ENCODE results near the gene MRPS18C.
"Not testable (repeated sequence)": the region's sequence is repeated elsewhere in the genome, so short reads cannot be mapped to it uniquely, and the experiment has no call there.

Gene MRPS18C

GRCh38 chr4:83489711-83490326 lies 34.0 kb downstream of the MRPS18C start:
- no peak for TF ChIP-seq CTCF (IDR thresholded peaks at IDR 0.05; ENCODE audit: insufficient read depth, low read length, missing control alignments)
- ChIA-PET CTCF (interaction anchor here (1.1 to 1.4 kb wide), 4 partner anchors 9 to 154 kb away, joined by 3 to 5 read pairs (median 4); no protein-coding TSS in a partner anchor), POLR2A (no interaction called here)
- no peak overlapping the region for H3K4me3 ChIP-seq (ENCODE audit: low read depth, low read length)
- DNase-seq (ENCODE audit: low read depth, low spot score), result no peak

- no peak for DNase-seq (ENCODE audit: low read depth, low spot score)
- ChIA-PET POLR2A (no interaction called here), CTCF (interaction anchor here (0.7 to 2.0 kb wide), 9 partner anchors 18 to 862 kb away, joined by 3 to 10 read pairs (median 3); no protein-coding TSS in a partner anchor)
- no peak overlapping the region for H3K4me3 ChIP-seq (ENCODE audit: low read depth, low read length)
- peak; percentile 70 for TF ChIP-seq CTCF (IDR thresholded peaks at IDR 0.05; ENCODE audit: insufficient read depth, low read length, missing control alignments)
Measured at GRCh38 chr4:83490876-83491450, 35.1 kb downstream of the MRPS18C start.

- H3K4me3 ChIP-seq (ENCODE audit: low read depth, low read length); DNase-seq (ENCODE audit: low read depth, low spot score); POLR2A ChIA-PET: not testable (repeated sequence)
- CTCF ChIA-PET, result interaction anchor here (1.2 to 3.4 kb wide), 3 partner anchors 14 to 149 kb away, joined by 3 to 21 read pairs (median 19); no protein-coding TSS in a partner anchor
Measured at GRCh38 chr4:83496085-83496917, 40.4 kb downstream of the MRPS18C start.

- no peak for TF ChIP-seq CTCF (IDR thresholded peaks at IDR 0.05; ENCODE audit: insufficient read depth, low read length, missing control alignments)
- DNase-seq (ENCODE audit: low read depth, low spot score), result no peak
- H3K4me3 ChIP-seq (ENCODE audit: low read depth, low read length), result no peak overlapping the region
- CTCF ChIA-PET, result interaction anchor here (0.9 to 3.4 kb wide), 5 partner anchors 8 to 147 kb away, joined by 3 to 21 read pairs (median 5); no protein-coding TSS in a partner anchor
- POLR2A ChIA-PET, result no interaction called here
Measured at GRCh38 chr4:83498187-83498586, 42.3 kb downstream of the MRPS18C start.

- POLR2A ChIA-PET, result not testable (repeated sequence)
- CTCF ChIA-PET, result interaction anchor here (1.0 kb wide), 1 partner anchor 26 kb away, joined by 3 read pairs; no protein-coding TSS in a partner anchor
Measured at GRCh38 chr4:83501671-83502070, 45.8 kb downstream of the MRPS18C start.

GRCh38 chr4:83503974-83504373 lies 48.1 kb downstream of the MRPS18C start:
- POLR2A ChIA-PET, result no interaction called here
- CTCF ChIA-PET, result interaction anchor here (1.2 kb wide), 1 partner anchor 138 kb away, joined by 3 read pairs; no protein-coding TSS in a partner anchor

More at GRCh38 chr4:83501671-83502070, 45.8 kb downstream of the MRPS18C start:
- not testable (repeated sequence) for DNase-seq (ENCODE audit: low read depth, low spot score); H3K4me3 ChIP-seq (ENCODE audit: low read depth, low read length)

More at GRCh38 chr4:83503974-83504373, 48.1 kb downstream of the MRPS18C start:
- no peak overlapping the region for H3K4me3 ChIP-seq (ENCODE audit: low read depth, low read length)
- DNase-seq (ENCODE audit: low read depth, low spot score), result no peak
- no peak for TF ChIP-seq CTCF (IDR thresholded peaks at IDR 0.05; ENCODE audit: insufficient read depth, low read length, missing control alignments)

Measured in AG04449 (cell line).